HG03460 (cell line): ENCODE measurements around the gene GMCL1.
A peak's percentile ranks its signal among the peaks of the same experiment; 100 is the strongest.
"Not testable (repeated sequence)": the region's sequence is repeated elsewhere in the genome, so short reads cannot be mapped to it uniquely, and the experiment has no call there.

Experiments
- ATAC-seq: cut with Tn5 transposase; IDR thresholded peaks from one replicate; pipeline ENCODE4 v1.9.1; 2021; ENCODE audit not compliant: unreplicated experiment

Gene GMCL1

GRCh38 chr2:69847068-69847828 is 17.8 kb downstream of the GMCL1 start:
- ATAC-seq, result no peak

- no peak for ATAC-seq
Measured at GRCh38 chr2:69848186-69848790, 18.8 kb downstream of the GMCL1 start.

GRCh38 chr2:69858261-69858660 is 28.8 kb downstream of the GMCL1 start:
- ATAC-seq, result no peak

GRCh38 chr2:69863298-69863697 is 33.8 kb downstream of the GMCL1 start:
- no peak for ATAC-seq

- ATAC-seq, result no peak
Measured at GRCh38 chr2:69888451-69888850, 59.0 kb downstream of the GMCL1 start.

- no peak for ATAC-seq
Measured at GRCh38 chr2:69889302-69889701, 59.8 kb downstream of the GMCL1 start.

GRCh38 chr2:69890881-69891280 is 61.4 kb downstream of the GMCL1 start:
- no peak for ATAC-seq

- not testable (repeated sequence) for ATAC-seq
Measured at GRCh38 chr2:69892838-69893424, 63.5 kb downstream of the GMCL1 start.

GRCh38 chr2:69893684-69894551 is 64.5 kb downstream of the GMCL1 start, which contains the start of gene SNRNP27:
Gene SNRNP27 (plus strand): TSS chr2:69893956. CDS start chr2:69893985, 29 bp downstream.
- peak; percentile 76 for ATAC-seq

GRCh38 chr2:69894737-69895136 is 65.3 kb downstream of the GMCL1 start:
- not testable (repeated sequence) for ATAC-seq

- no peak for ATAC-seq
Measured at GRCh38 chr2:69902213-69902922, 72.9 kb downstream of the GMCL1 start.

GRCh38 chr2:69907216-69907615 is 77.8 kb downstream of the GMCL1 start:
- no peak for ATAC-seq

GRCh38 chr2:69911985-69912563 is 82.6 kb downstream of the GMCL1 start:
- no peak for ATAC-seq

GRCh38 chr2:69914164-69914949 is 84.9 kb downstream of the GMCL1 start:
- peak; percentile 85 for ATAC-seq

GRCh38 chr2:69914950-69915945 is 85.8 kb downstream of the GMCL1 start, which contains the start of gene MXD1:
Gene MXD1 (plus strand): TSS chr2:69915109. CDS start chr2:69915331, 222 bp downstream.
- no peak for ATAC-seq

- ATAC-seq, result no peak
Measured at GRCh38 chr2:69916106-69916505, 86.6 kb downstream of the GMCL1 start.

GRCh38 chr2:69917852-69918251 is 88.4 kb downstream of the GMCL1 start:
- no peak for ATAC-seq

- no peak for ATAC-seq
Measured at GRCh38 chr2:69918401-69918800, 88.9 kb downstream of the GMCL1 start.
